Embryonic facial prominence (tissue), 1 donor: ENCODE measurements around the gene TEX26.
"Not testable (repeated sequence)": the region's sequence is repeated elsewhere in the genome, so short reads cannot be mapped to it uniquely, and the experiment has no call there.

ENCODE experiments used
- DNase-seq: peaks from one replicate; pipeline ENCODE4 v3.0.0-alpha.2; 2016; ENCODE audit errors: extremely low spot score

TEX26 gene

DNA sequence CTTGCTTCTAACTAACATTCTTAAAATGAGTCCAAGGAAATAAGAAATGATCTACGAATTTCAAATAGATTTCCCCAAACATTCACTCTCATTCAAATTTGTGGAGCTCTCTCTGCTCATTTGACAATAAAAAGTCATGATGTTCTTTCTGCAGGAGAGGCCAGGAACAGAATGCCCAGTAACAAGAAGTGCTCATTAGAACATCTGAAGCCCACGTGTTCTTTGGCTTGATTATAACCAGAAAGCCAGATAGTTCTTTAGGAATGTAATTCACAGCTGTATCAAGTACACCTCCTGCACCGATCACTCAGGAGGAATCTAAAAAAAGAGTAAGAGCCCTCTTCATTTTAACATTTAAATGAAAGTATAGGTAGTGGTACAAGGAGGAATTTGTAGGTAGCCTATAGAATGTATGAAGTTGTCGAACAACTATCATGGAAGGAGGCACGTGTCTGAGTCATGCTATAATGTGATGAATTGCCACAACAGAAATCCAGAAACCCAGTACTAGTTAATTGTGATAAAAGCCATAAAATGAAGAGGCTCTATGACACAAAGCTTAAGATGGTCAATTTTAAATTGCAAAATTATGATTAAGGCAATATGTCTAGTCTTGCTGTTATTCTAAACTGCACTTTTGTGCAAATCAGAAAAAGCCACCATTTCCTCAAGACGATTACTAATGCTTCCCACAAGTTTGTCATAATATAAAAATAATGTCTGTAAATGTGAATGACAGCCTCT lies 13.6 kb upstream of the TEX26 start:
- no peak for DNase-seq

DNA sequence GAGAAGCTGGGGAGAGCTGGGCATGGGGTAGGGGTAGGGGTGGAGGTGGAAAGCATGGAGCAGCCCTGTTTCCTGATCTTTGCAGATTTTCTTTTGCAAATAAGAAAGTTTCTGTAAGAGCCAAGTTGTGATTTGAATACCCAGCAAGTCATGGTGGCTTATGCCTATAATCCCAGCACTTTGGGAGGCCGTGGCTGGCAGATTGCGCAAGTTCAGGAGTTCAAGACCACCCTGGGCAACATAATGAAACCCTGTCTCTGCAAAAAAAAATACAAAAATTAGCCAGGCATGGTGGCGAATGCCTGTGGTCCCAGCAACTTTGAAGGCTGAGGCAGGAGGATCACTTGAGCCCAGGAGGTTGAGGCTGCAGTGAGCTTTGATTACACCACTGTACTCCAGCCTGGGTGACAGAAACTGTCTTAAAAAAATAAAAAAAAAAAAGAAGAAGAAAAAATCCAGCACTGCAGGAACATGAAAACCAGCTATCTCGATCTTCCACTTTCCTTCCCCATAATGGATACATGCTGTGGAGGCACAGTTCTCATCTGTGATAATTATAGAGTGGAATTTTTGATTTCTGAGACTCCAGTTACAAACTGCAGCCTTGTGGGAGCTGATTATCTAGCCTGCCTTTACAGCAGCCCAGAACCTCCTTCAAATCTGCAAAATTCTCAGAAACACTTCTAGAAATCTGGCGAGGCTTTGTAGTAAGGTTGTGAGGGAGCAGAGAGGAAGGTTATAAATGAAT lies 12.1 kb upstream of the TEX26 start:
- no peak for DNase-seq

DNA sequence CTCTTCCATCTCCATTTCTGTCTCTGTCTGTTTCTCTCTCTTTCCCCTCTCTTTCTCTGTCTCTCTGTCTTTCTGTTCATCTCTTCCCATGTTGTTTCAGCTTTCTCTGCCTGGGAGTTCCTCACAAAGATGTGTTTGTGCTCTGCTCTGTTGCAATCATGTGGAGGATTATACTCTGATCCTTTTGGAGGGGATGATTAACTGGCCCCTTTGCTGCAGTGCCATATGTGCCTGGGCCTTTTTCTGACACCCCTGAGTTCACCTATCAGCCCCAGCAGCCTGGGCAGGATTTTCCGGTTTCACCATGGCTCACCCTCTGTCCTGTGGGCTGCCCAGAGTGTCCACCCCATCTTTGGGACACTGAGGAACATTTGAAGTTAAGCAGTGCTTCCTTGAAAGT lies 9.0 kb upstream of the TEX26 start:
- DNase-seq, result no peak

DNA sequence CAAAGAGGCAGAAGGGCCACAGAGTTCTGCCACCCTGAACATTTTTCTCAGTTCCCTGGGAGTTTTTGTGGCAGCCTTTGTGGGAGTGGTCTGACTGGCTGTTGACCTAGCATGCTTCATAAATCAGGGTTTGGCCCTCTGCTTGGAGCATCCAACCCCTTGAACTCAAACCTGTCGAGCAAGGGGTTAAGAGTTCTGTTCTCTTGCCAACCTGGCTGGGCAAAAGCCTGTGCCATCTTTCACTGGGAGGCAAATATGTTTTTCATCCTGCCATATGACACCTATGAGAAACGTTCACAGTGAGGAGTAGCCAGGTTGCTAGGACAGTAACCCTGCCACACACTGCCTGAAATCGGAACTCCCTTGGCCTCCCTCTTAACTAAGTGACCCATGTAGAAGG lies 7.7 kb upstream of the TEX26 start:
- DNase-seq, result no peak

DNA sequence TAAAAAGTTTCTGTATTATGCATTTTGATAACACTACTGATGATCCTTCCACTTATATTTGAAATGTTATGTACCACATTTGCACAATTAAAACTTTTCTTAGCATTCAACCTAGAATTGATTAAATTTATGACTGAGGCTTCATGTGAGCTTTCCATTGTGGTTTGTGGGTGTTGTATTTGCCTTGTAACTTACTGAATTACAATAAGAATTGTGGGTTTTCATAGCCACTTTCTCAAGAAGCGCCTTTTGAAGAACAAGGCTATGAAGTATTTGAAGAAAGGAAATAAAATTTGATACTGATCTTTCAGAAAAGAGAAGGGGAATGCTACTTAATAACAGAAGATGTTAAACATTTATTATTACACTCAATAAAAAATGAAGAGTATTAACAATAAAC lies 7.0 kb upstream of the TEX26 start:
- DNase-seq, result no peak

DNA sequence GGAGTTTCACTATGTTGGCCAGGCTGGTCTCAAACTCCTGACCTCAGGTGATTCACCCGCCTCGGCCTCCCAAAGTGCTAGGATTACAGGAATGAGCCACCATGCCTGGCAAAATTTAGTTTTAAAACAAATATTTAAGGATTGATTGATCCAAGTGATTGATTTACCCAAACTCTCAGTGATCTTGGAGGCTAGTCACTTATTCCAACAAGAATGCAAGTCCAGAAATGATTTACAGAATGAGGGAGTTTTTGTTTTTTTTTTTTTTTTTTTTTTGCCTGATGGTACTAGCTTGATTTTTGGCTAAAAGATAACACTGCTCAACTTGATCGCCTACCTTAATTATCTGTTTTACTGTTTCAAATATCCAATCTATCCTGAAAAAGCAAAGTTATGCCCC lies 5.7 kb upstream of the TEX26 start:
- DNase-seq, result no peak

DNA sequence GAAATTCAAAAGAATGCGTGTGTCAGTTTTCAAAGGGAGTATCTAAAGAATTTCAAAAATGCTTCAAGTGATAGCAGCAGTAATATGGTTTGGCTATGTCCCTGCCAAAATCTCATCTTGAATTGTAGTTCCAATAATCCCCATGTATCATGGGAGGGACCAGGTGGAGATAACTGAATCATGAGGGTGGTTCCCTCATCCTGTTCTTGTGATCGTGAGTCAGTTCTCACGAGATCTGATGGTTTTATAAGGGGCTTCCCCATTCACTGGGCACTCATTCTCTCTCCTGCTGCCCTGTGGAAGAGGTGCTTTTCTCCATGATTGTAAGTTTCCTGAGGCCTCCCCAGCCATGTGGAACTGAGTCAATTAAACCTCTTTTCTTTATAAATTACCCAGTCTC lies 5.3 kb upstream of the TEX26 start:
- DNase-seq, result not testable (repeated sequence)

DNA sequence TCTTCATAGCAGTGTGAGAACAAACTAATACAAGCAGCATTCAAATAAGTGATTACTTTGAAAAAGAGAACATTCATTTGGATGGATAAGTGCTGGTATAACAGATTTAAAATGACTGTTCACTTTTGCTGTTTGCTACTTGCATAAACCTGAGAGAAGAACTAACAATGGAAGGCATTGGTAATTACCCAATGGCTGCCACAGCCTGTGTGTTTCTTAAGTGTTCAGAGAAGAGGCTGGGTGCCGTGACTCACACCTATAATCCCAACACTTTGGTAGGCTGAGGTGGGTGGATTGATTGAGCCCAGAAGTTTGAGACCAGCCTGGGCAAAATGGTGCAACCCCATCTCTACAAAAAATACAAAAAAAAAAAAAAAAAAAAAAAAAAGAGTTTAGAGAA lies 4.9 kb upstream of the TEX26 start:
- no peak for DNase-seq

DNA sequence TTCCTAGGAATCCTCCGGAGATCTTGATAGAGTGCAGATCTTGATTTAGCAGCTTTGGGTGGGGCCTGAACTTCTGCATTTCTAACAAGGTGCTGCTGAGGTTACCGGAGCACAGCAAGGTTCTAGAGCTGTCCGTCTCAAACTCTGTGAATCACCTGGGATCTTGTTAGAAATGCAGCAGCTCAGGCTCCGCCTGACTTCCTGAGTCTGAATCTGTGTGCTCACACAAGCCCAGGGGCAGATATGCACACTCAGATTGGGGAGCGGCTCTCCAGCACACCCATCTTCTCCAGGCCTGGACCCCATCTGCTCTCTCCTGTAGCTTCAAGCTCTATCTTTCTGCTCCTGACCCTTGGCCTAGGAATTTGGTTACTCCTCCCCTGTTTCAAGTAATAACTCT lies 3.5 kb upstream of the TEX26 start:
- DNase-seq, result no peak

DNA sequence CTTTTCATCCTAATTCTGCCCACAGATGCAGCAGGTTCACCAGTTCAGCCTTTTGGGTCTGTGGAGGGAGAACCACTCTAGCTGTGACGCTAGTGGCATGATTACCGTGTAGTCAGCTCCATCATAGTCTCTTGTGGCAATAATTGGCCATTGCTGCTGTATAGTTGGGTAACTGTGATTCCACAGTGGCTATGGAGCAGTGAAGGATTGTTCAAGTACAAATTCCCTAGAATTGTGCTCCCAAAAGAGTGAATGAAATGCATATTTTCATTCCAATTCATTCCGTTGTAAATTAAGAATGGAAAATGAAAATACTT lies 856 bp downstream of the TEX26 start:
- DNase-seq, result no peak

DNA sequence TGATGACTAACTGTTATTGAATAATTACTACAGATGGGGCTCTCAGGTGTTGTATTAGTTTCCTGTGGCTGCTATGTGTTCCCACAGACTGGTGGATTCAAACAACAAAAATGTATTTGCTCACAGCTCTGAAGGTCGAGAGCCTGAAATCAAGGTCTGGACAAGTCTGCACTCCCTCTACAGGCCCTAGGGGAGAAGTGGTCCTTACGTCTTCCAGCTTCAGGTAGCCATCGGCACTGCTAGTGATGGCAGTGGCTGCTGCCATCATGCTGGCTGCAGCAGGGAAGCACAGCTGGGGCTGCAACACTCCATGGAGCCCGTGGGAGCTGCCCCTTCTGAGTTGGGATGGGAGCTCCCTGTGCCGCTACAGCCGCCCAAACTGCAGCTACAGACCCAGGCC lies 1.9 kb downstream of the TEX26 start:
- DNase-seq, result no peak

DNA sequence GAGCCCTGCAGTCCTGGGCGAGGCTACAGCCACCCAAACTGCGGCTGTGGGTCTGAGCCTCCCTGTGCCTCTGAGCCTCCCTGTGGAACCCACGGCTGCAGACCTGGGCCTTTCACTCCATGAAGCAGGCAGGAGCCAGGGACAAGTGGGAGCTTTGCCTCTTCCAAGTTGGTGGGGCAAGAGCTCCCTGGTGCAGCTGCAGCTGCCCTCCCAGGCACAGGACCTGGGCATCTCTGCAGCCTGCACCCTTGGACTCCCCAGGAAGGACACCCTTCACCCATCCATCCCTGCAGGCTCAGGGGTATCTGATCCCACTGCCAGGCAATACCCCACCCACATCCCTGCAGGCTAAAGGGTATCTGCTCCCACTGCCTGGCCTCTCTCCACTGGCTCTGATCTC lies 2.3 kb downstream of the TEX26 start:
- DNase-seq, result no peak

DNA sequence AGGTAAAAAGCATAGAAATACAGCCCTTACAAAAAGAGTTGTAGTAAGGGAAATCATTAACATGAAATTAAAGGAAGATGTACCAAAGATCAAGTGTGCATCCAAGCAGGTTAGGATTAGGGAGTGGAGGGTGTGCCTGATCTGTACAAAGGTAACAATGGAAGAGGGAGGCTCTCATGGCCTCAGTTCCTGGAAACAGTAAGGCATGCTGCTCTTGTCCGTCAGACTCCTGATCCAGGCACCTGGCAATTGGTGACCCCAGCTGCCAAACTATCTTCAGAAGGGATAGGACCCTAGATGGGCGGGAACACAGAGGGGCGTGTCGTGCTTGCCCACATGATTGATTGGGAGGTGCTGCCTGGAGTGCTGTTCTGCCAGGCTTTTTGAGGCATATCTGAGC lies 4.5 kb downstream of the TEX26 start:
- DNase-seq, result no peak

DNA sequence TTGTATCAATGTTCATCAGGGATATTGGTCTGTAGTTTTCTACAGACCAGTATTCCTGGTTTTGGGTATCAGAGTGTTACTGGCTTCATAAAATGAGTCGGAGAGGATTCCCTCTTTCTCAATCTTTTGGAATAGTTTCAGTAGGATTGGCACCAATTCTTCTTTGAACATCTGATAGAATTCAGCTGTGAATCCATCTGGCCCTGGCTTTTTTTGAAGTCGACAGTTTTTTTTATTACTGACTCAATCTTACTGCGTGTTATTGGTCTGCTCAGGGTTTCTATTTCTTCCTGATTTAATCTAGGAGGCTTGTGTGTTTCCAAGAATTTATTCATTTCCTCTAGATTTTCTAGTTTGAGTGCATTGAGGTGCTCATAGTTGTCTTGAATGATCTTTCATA lies 11.4 kb downstream of the TEX26 start:
- DNase-seq, result no peak

DNA sequence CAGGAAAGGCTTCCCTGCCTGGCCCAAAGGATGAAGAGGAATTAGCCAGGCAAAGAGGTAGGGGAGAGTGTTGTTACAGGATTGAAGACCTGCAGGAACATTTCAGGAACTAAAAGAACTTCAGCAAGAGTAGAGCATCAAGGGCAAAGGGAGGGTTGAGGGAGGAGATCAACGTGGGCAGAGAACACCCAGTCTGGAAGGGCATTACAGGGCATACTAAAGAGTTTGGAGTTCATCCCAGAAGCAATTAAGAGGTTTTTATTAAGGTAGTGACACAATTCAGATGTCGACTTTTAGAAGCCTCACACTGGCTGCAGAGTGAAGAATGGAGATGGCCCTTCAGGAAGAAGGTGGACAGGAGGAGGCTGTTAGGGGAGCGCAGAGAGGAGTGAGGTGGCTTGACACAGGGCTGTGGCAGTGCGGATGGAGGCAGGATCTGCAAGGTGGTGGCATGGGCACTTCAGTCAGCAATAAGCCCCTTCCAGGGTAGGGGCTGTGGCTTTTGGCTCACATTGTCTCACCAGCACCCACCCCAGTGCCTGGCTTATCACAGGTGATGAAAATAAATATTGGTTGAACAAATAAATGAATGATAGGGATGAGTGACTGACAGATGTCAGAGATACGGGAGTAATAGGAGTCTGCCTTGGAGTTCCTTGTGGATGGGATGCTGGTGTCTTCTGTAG lies 24.9 kb downstream of the TEX26 start:
- DNase-seq, result no peak

DNA sequence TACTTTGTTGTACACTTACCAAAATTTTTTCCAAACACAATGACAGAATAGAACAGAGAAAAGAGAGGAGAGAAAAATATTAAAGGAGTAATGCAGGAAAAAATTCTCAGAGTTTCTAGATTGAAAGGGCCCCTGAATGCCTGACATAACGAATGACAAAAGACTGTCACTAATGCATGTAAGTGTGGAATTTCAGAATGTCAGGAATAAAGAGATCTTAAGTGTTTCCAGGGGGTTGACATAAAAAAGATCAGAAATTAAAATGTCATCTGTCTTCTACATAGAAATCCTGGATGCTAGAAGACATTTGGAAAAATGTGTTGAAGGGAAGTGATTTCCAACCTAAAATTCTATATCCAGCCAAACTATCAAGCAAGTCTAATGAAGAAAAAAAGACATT lies 27.2 kb downstream of the TEX26 start:
- DNase-seq, result no peak

DNA sequence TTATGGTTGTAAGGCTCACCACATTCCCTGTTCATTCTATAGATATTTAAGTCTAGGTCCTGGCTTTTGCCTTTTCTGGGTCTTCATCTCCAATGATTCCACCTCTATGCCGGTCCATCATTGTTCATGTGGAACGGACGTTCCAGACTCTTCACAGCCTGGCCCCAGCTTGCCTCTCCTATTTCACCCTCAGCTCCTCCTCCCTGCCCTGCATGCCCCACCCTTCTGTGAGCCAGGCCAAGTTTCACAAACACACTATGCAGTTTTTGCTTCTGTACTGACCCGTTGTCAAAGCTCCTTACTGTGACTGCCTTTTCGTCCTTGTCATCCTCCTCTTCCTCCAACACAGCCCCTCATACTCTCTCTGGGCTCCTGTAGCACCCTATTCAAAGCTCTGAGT lies 31.3 kb downstream of the TEX26 start:
- DNase-seq, result no peak

DNA sequence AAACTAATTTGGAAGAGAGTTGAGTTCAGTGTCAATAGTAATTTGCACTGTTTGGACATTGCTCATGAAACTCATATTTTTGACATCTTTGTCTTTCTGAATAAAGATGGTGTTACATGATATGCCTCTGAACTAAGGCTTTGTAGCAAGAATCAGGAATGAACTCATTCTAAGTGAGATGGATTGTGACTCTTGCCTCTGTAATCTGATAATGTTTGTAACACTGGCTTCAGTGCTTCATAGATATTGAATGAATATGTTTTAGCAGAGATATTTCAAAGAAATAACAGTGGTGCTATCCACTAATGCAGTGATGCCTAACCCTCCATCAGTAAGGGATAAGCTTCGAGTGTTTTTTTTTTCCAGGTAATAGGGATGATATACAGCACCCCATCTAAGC lies 32.9 kb downstream of the TEX26 start:
- DNase-seq, result no peak

DNA sequence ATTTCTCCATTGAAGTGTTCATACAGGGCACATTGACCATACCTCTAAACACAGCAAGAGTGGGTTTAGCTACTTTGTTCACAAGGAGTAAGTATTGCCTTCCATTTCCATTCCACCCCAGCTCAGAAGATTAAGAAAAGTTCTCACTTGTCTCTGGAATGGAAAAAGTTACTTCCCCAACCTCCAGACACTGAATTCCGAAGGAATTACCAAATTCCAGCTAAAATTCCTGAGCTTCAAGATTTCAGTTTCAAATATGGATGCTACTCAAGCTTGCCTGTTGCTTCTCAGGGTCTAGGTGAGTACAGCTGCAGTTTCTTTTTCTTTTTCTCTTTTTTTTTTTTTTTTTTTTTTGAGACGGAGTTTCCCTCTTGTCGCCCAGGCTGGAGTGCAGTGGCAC lies 33.6 kb downstream of the TEX26 start:
- no peak for DNase-seq

DNA sequence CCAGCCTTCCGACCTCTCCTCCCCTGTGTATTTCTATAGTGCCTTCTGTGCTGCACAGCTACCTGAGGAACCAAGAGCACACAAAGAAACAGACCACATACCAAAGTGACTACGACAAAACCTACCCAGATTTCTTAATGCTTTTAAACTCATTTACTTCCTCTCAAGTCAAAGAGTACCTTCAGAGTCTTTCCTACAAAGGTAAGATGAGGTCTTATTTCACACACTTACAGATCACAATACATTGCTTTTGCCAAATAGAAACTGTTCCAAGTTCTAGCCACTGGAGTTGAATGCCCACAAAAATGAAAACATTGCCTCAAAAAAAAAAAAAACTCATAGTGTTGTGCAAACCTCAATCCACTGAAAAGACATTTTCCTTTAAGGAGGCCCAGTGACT lies 36.4 kb downstream of the TEX26 start:
- DNase-seq, result no peak

DNA sequence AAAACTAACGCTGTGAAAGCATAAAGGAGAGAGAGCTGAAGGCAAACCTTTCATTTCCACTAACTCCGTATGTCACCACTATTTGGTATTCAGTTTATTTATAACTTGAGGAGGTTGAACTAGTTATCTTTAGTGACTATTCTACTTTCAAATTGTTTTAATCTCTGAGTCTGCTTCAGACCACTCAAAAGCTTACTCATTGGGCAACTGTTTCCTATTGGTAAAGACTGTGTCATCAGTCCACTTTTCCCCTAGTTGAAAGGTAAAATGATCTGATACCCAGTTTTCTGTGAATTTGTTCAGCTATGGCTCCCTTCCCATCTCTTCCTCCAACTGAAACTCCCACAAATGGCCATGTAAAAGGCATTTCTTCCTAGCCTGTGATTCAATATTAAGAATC lies 39.1 kb downstream of the TEX26 start:
- DNase-seq, result no peak

DNA sequence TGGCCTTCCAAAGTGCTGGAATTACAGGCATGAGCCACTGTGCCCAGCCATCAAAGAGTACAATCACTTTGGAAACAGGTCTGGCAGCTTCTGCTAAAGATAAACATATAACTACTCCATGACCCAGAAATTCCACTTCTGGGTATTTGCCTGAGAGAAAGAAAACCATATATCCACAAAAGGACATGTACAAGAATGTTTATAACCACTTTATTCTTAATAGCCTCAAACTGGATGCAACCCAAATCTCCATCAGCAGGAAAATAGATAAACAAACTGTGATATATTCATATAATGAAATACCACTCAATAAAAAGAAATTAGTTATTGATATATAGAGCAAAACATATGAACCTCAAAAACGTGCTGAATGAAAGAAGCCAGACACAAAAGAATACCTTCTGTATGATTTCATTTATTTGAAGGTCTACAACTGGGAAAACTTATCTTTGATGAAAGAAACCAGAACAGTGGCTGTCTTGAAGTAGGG lies 40.5 kb downstream of the TEX26 start:
- DNase-seq, result no peak

DNA sequence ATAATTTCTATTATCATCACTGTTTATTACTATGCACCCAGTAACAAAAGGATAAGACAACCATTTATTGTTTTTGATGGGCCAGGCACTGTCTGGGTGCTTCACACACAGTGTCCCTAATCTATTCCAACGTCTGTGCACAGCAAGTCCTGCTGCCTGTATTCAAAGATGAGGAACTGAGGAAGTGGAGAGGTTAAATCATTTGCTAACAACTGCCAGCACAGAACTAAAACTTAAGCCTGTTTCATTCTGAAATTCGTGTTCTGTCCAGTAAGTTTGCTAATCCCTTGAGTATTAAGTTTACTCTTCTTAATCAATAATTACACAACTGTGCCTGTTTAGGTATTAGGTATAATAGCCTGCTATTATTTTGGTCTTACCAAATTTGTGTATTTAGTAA lies 41.9 kb downstream of the TEX26 start:
- DNase-seq, result no peak
